Measurements from ENCODE around the gene CHST8.

DNA sequence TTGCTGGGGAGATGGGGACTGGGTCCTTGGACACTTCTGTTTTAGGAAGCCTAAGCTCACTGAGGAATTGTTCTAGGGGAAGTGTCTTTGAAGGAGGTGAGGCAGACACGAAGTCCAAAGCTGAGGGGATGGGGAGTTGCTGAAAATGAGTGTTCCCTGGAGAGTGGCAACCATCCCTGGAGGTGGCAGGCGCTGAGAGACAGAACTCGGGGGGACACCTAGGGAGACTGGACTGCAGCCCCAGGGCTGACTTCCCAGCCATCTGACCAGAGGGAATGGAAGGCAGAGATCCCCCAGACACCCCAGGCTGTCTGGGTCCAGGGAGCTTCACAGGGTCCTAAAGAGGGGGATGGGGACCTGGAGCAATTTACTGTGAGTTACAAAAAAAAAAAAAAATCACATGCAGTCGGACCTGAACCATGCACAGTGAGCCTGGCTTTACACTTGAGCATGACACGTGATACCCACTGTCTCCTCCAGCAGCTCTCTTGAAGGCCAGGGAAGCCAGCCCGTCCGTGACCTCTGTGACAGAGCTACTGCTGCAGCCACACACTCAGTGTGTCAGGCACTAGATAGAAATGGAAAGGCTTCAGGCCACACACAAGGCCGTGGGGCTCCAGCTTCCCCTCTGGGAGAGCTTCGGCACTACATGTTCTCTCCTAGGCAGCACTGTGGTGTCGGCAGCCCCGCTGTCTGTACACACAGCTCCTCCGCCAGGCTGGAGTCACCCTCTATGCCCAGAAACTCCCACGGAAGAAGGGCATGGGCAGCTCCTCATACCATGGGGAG, 97.8 kb downstream of the CHST8 start:
- TF ChIP-seq EZH2 (IDR thresholded peaks at IDR 0.05; ENCODE audit: insufficient read depth, low read length): no peak
- TF ChIP-seq, protein P1, sequence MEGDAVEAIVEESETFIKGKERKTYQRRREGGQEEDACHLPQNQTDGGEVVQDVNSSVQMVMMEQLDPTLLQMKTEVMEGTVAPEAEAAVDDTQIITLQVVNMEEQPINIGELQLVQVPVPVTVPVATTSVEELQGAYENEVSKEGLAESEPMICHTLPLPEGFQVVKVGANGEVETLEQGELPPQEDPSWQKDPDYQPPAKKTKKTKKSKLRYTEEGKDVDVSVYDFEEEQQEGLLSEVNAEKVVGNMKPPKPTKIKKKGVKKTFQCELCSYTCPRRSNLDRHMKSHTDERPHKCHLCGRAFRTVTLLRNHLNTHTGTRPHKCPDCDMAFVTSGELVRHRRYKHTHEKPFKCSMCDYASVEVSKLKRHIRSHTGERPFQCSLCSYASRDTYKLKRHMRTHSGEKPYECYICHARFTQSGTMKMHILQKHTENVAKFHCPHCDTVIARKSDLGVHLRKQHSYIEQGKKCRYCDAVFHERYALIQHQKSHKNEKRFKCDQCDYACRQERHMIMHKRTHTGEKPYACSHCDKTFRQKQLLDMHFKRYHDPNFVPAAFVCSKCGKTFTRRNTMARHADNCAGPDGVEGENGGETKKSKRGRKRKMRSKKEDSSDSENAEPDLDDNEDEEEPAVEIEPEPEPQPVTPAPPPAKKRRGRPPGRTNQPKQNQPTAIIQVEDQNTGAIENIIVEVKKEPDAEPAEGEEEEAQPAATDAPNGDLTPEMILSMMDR (IDR thresholded peaks at IDR 0.05; ENCODE audit: insufficient read depth, low read depth, low read length): no peak
